Caco-2 (cell line): ENCODE results near the gene FIZ1. TPM values are rescaled to one million over a fixed set of nuclear protein-coding genes. Genes with fewer than 3 reads are reported as not detected.

Source experiments
- BruUV-seq: library from RNA; stranded (reverse); fragments of 400-500 nt; replicated peaks from 2 replicates; lab custom pipeline; 2021; lab: Mats Ljungman, UMichigan
- CTCF ChIA-PET: fragments of 300-600 bp; sonication (Branson Sonifier 250); formaldehyde crosslinking; loops from one replicate; lab custom pipeline; 2022; ENCODE audit warnings: antibody characterized with exemption; lab: Charles Lee
- POLR2A ChIA-PET: fragments of 300-600 bp; sonication (Branson Sonifier 250); formaldehyde crosslinking; loops from one replicate; lab custom pipeline; 2022; ENCODE audit warnings: antibody characterized with exemption; lab: Charles Lee
- DNase-seq, 2 experiments: peaks; one replicate each; pipeline versions ENCODE4 v3.0.0 to v3.0.0-alpha.2; 2020 to 2022
- H3K27me3 ChIP-seq: replicated peaks from 2 replicates; pipeline ENCODE4 v1.6.0; 2011; ENCODE audit warnings: low read length; ENCODE audit not compliant: control insufficient read depth, insufficient read depth
- H3K36me3 ChIP-seq: 2 replicates; pipeline ENCODE4 v1.5.1; 2011; ENCODE audit warnings: low read length; ENCODE audit not compliant: control insufficient read depth, insufficient read depth
- H3K4me1 ChIP-seq: fragments of 250-450 bp; sonication (Bioruptor Pico); 2 replicates; pipeline ENCODE4 v1.5.1; 2020; ENCODE audit warnings: mild to moderate bottlenecking
- H3K4me3 ChIP-seq: 2 replicates; pipeline ENCODE4 v1.5.1; 2011; ENCODE audit warnings: low read depth, mild to moderate bottlenecking, control low read depth, low read length
- H3K9me3 ChIP-seq: fragments of 250-450 bp; sonication (Bioruptor Pico); 2 replicates; pipeline ENCODE4 v1.5.1; 2020; ENCODE audit warnings: mild to moderate bottlenecking, moderate library complexity
- H3K27ac Mint-ChIP-seq: one replicate; pipeline ENCODE4 v1.8.0; 2022; ENCODE audit warnings: mixed read lengths; ENCODE audit not compliant: unreplicated experiment
- H3K27me3 Mint-ChIP-seq: one replicate; pipeline ENCODE4 v1.8.0; 2022; ENCODE audit warnings: mixed read lengths; ENCODE audit not compliant: insufficient read depth, unreplicated experiment
- H3K36me3 Mint-ChIP-seq: one replicate; pipeline ENCODE4 v1.8.0; 2022; ENCODE audit warnings: mild to moderate bottlenecking, mixed read lengths; ENCODE audit not compliant: insufficient read depth, unreplicated experiment
- H3K4me1 Mint-ChIP-seq: one replicate; pipeline ENCODE4 v1.8.0; 2022; ENCODE audit warnings: low read depth, mixed read lengths; ENCODE audit not compliant: unreplicated experiment
- H3K4me3 Mint-ChIP-seq: one replicate; pipeline ENCODE4 v1.8.0; 2022; ENCODE audit warnings: mild to moderate bottlenecking, moderate library complexity, mixed read lengths; ENCODE audit not compliant: unreplicated experiment
- H3K9me3 Mint-ChIP-seq: one replicate; pipeline ENCODE4 v1.8.0; 2022; ENCODE audit warnings: mixed read lengths; ENCODE audit not compliant: unreplicated experiment
- intact Hi-C: fragments of 100-400 bp; cut with micrococcal nuclease; formaldehyde crosslinking; loops from one replicate; pipeline ENCODE4 v1.10.0; 2022; ENCODE audit not compliant: unreplicated experiment
- total RNA-seq: library from RNA; stranded (reverse); gene quantifications from 2 replicates; pipeline ENCODE4 v1.2.3, GENCODE V29; 2022
- TF ChIP-seq, protein P1 (sequence below), 2 experiments: fragments of 200-600 bp in 1 of 2; IDR thresholded peaks; 1 replicate in 1 of 2; 2 replicates in 1 of 2; pipeline versions ENCODE4 v1.5.1 to v1.8.0; 2011 to 2022; ENCODE audit warnings: antibody characterized with exemption in 1 of 2, control low read depth in 1 of 2, inconsistent platforms in 1 of 2, low read depth in 1 of 2, low read length in 1 of 2, mild to moderate bottlenecking in 1 of 2, moderate library complexity in 1 of 2; ENCODE audit not compliant: insufficient read depth in 1 of 2, severe bottlenecking in 1 of 2, unreplicated experiment in 1 of 2

Gene FIZ1
- total RNA-seq, 1 experiment from 2014 or later, result 27.2 TPM

DNA sequence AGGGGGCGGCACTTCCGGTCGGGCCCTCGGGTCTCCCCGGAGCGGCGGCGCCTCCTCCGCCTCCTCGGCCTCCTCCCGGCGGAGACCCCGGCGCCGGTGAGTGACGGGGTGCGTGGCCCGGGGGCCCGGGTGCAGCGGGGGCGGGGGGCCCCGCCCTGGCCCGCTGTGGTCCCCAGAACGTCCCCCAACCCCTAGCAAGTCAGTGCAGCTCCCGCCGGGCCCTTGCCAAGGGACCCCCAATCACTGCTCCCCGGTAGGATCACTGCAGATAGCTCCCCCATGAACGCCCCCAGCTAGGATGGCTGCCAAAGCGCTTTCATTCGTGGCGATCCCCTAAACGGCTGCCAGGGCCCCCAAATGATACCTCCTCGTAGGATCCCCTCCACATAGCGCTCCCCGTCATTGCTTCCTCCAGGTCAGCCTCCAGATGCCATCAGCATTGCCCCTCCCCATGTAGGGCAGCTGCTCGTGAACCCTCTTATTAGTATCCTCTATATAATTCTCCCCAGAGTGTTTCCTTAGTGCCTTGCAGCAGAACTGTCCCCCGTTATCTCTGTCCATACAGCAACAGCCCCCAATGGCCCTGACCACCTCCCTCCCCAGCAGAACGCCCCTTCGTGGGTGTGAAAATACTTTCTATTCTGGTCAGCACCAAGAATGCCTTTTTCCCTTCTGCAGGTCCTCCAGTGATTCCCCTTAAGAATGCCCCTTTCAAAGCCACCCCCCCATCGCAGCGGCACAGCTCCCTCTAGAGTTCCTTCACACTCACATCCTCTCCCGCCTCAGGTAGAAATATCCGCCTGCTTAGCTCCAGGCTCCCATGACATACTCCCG is 6.5 kb upstream of the FIZ1 start, which contains the start of gene ZNF865:
ZNF865 (plus strand) TSS at position 11 of the 834 bp plus-strand sequence. CDS start 7,972 bp downstream, outside the sequence.
- peaks cover 37% of the 10 kb centered on the region for H3K36me3 Mint-ChIP-seq
- peak within 1 kb of the TSS; percentile 86 for H3K4me3 Mint-ChIP-seq
- H3K4me3 ChIP-seq, result peak within 1 kb of the TSS; percentile 87
- TF ChIP-seq, protein P1, sequence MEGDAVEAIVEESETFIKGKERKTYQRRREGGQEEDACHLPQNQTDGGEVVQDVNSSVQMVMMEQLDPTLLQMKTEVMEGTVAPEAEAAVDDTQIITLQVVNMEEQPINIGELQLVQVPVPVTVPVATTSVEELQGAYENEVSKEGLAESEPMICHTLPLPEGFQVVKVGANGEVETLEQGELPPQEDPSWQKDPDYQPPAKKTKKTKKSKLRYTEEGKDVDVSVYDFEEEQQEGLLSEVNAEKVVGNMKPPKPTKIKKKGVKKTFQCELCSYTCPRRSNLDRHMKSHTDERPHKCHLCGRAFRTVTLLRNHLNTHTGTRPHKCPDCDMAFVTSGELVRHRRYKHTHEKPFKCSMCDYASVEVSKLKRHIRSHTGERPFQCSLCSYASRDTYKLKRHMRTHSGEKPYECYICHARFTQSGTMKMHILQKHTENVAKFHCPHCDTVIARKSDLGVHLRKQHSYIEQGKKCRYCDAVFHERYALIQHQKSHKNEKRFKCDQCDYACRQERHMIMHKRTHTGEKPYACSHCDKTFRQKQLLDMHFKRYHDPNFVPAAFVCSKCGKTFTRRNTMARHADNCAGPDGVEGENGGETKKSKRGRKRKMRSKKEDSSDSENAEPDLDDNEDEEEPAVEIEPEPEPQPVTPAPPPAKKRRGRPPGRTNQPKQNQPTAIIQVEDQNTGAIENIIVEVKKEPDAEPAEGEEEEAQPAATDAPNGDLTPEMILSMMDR (IDR thresholded peaks at IDR 0.05; ENCODE audit: insufficient read depth in 1 of 2, low read depth in 1 of 2, low read length in 1 of 2, severe bottlenecking in 1 of 2, unreplicated experiment in 1 of 2), result peak; percentile 85 to 93
- peaks cover 6% of the 10 kb centered on the region; the same call in 1 of the 2 replicates for H3K4me1 ChIP-seq
- H3K36me3 ChIP-seq, result no peaks in the 10 kb centered on the region
- peaks cover 12% of the 10 kb centered on the region for H3K4me1 Mint-ChIP-seq
- CTCF ChIA-PET, result interaction anchor here (0.5 to 3.0 kb wide), 18 partner anchors 18 to 640 kb away, joined by 3 to 30 read pairs (median 6); partner anchors contain the start of genes ISOC2, UBE2S and ZNF784
- no peaks in the 10 kb centered on the region for H3K9me3 Mint-ChIP-seq
- POLR2A ChIA-PET, result interaction anchor here (0.5 to 2.8 kb wide), 12 partner anchors 19 to 267 kb away, joined by 3 to 22 read pairs (median 4); partner anchors contain the start of genes ZNF628 and ZNF784
- peak; percentile 85 to 87 for DNase-seq
- no peaks in the 10 kb centered on the region for H3K27me3 Mint-ChIP-seq
- H3K27me3 ChIP-seq, result no peaks in the 10 kb centered on the region
- H3K9me3 ChIP-seq, result no peaks in the 10 kb centered on the region
- intact Hi-C loops, result loop anchor here (1.0 kb wide), 5 partner anchors 18 to 89 kb away; partner anchors contain the start of gene ZNF784
- no TSS peak for BruUV-seq
- H3K27ac Mint-ChIP-seq, result peak within 1 kb of the TSS; percentile 88

DNA sequence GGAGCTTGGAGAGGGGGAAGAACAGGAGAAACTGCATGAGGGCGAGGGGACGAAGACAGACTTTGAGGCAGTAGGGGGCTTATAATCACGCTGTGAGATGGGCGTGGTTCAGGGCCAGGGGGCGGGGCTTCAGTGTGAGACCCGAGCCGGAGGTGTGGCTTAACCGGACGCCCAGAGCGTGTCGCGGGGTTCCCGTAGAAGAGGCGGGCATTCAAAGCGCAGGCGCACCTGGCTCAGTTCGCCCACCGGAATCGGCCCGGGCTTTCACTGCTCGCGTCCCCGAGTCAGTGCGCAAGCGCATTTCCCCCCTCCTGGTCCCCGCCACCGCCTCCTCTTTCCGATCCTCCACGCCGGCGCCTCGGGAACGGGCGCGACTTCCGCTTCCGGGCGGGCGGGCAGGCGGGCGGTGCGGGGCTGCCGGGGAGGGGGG is 5.9 kb upstream of the FIZ1 start:
- peaks cover 38% of the 10 kb centered on the region for H3K36me3 Mint-ChIP-seq
- H3K27me3 ChIP-seq, result no peaks in the 10 kb centered on the region
- intact Hi-C loops, result loop anchor here (1.0 kb wide), 2 partner anchors 24 to 56 kb away; no protein-coding TSS in a partner anchor
- ChIA-PET POLR2A (interaction anchor here (0.6 to 2.8 kb wide), 11 partner anchors 18 to 266 kb away, joined by 3 to 17 read pairs (median 4); partner anchors contain the start of genes ISOC2, ZNF628 and ZNF784), CTCF (interaction anchor here (0.6 to 3.0 kb wide), 10 partner anchors 19 to 137 kb away, joined by 5 to 30 read pairs (median 6); partner anchors contain the start of gene ZNF784)
- no peaks in the 10 kb centered on the region for H3K9me3 ChIP-seq
- DNase-seq, result peak; percentile 99
- no peaks in the 10 kb centered on the region for H3K9me3 Mint-ChIP-seq
- BruUV-seq, result no TSS peak
- peaks cover 12% of the 10 kb centered on the region for H3K4me1 Mint-ChIP-seq
- peaks cover 6% of the 10 kb centered on the region; the same call in 1 of the 2 replicates for H3K4me1 ChIP-seq
- peak overlapping the region; percentile 80 for H3K27ac Mint-ChIP-seq
- peak overlapping the region; percentile 86 for H3K4me3 Mint-ChIP-seq
- H3K36me3 ChIP-seq, result no peaks in the 10 kb centered on the region
- no peaks in the 10 kb centered on the region for H3K27me3 Mint-ChIP-seq
- peak overlapping the region; percentile 87 for H3K4me3 ChIP-seq
- TF ChIP-seq, protein P1 (IDR thresholded peaks at IDR 0.05; ENCODE audit: insufficient read depth in 1 of 2, low read depth in 1 of 2, low read length in 1 of 2, severe bottlenecking in 1 of 2, unreplicated experiment in 1 of 2), result no peak
